Choroid plexus epithelial cell (primary cell): Measurements from ENCODE around the gene RAB39B.
"Not testable (repeated sequence)": the region's sequence is repeated elsewhere in the genome, so short reads cannot be mapped to it uniquely, and the experiment has no call there.

Source experiments
- DNase-seq: peaks from one replicate; pipeline ENCODE4 v3.0.0-alpha.2; 2010; ENCODE audit warnings: low read depth
- H3K4me3 ChIP-seq: 2 replicates; pipeline ENCODE4 v1.5.1; 2011; ENCODE audit warnings: low read depth, mild to moderate bottlenecking, control low read depth, low read length, moderate library complexity
- TF ChIP-seq, protein P1 (sequence below): conservative IDR thresholded peaks from 2 replicates; pipeline ENCODE4 v1.5.1; 2011; ENCODE audit warnings: low read depth, mild to moderate bottlenecking, control low read depth, inconsistent platforms, low read length, moderate library complexity

RAB39B gene

DNA sequence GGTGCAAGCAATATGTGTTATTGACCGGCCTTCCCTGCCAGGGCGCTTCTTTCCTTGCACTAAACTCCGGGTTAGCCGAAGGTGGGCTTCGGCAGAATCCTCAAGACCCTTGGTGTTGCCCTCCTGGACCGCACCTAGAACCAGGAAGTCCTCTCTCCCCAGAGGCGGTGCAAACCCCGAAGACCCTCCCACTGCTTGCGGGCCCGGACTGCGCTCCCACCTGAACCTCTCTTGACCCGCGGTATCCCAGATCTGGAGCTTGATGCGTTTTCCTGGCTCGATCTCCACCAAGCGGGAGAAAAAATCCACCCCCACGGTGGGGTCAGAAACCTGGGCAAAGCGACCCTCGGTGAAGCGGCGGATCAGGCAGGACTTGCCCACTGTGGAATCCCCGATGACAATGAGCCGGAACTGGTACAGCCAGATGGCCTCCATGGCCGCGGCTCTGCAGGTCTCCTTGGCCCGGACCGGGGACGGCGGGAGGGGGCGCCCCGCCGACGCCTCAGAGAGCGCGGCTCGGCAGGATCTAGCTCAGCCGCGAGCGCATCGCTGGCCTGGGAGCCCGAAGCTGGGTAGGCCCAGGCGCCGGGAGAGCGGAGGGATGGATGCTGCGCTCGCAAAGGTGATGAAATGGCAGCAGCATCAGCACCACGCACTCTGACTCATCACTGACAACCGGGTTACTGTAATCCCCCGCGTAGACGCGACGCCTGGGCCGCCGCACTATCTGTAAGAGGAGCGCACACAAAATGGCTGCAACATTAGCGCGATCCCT, at the start of gene RAB39B:
TSS of gene RAB39B (minus strand) at position 638 of the 775 bp plus-strand sequence. CDS start at position 435, 203 bp downstream.
- peak; percentile 60 for DNase-seq
- TF ChIP-seq, protein P1, sequence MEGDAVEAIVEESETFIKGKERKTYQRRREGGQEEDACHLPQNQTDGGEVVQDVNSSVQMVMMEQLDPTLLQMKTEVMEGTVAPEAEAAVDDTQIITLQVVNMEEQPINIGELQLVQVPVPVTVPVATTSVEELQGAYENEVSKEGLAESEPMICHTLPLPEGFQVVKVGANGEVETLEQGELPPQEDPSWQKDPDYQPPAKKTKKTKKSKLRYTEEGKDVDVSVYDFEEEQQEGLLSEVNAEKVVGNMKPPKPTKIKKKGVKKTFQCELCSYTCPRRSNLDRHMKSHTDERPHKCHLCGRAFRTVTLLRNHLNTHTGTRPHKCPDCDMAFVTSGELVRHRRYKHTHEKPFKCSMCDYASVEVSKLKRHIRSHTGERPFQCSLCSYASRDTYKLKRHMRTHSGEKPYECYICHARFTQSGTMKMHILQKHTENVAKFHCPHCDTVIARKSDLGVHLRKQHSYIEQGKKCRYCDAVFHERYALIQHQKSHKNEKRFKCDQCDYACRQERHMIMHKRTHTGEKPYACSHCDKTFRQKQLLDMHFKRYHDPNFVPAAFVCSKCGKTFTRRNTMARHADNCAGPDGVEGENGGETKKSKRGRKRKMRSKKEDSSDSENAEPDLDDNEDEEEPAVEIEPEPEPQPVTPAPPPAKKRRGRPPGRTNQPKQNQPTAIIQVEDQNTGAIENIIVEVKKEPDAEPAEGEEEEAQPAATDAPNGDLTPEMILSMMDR = no peak
- no peak within 1 kb of the TSS for H3K4me3 ChIP-seq

DNA sequence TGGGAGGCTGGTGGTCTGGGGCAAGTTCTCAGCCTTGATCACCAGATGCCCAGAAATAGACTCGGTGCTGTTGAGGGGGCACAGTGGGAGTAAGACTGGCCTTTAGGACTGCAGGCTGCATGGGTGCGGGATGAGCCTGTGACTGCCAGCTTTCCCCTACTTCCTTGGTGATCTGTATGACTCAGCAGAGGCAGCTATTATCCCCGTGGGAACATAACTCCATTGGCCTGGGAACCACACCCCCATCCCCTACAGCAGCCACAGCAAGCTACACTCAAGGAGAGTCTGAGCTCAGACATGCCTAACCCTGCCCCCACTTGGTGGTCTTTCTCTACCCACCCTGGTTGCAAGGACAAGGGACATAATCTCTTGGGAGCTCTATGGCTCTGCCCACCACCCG, 49.5 kb upstream of the RAB39B start:
- TF ChIP-seq, protein P1 = no peak
- no peak overlapping the region for H3K4me3 ChIP-seq
- no peak for DNase-seq

- no peak overlapping the region for H3K4me3 ChIP-seq
- DNase-seq = no peak
- TF ChIP-seq, protein P1 = no peak
These were observed 29.5 kb upstream of the RAB39B start for GRCh38 chrX:155293771-155294170.

GRCh38 chrX:155279873-155280272, 15.6 kb upstream of the RAB39B start:
- DNase-seq = no peak
- no peak overlapping the region for H3K4me3 ChIP-seq
- TF ChIP-seq, protein P1 = no peak

DNA sequence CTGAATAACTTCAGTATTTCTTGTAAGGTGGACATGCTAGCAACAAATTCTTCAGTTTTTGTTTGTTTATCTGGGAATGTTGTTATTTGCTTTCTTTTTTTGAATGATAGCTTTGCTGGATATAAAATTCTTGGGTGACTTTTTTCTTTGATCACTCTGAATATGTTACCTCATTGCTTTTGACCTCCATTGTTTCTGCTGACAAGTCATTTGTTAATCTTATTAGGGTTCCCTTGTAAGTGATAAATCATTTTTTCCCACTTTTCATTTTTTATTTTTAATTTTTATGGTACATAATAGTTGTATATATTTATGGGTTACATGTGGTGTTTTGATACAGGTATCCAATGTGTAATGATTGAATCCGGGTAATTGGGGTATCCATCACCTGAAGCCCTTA, 6.7 kb upstream of the RAB39B start:
- no peak for DNase-seq
- no peak overlapping the region for H3K4me3 ChIP-seq
- TF ChIP-seq, protein P1 = no peak

DNA sequence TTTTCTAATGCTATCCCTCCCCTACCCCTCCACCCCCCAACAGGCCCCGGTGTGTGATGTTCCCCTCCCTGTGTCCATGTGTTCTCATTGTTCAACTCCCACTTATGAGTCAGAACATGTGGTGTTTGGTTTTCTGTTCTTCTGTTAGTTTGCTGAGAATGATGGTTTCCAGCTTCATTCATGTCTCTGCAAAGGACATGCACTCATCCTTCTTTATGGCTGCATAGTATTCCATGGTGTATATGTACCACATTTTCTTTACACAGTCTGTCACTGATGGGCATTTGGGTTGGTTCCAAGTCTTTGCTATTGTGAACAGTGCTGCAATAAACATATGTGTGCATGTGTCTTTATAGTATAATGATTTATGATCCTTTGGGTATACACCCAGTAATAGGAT, 3.7 kb upstream of the RAB39B start:
- DNase-seq, H3K4me3 ChIP-seq: not testable (repeated sequence)

- peak; percentile 2 for DNase-seq
- TF ChIP-seq, protein P1 = no peak
- H3K4me3 ChIP-seq = no peak overlapping the region
These were observed 2.1 kb upstream of the RAB39B start for GRCh38 chrX:155266439-155266838.
